ENCODE results near the gene CRISP1. TPM values are rescaled to one million over a fixed set of nuclear protein-coding genes. Genes with fewer than 3 reads are reported as not detected.

The CRISP1 gene
- total and polyA plus RNA-seq, 2 of the 13 experiments (the other 11 are each of a cell fraction or from before 2014, with no cell fraction given), result not detected

DNA sequence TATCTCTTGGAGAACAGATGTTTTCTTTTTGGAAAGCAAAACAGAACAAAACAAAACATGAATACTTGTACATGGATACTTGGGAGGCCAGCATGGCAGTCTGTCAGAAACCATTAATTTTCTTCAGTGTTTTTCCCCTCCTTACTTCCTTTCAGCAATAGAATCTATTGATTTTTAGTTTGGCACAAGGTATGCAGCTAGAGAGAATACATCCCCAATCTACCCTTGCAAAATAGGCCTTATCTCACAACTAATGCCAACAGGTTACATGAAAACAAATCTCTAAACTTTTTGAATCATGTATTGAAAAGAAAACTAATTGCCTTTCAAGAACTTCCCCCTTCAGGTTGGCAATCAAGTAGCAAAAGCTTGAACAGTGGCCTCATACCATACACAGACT is 82.1 kb downstream of the CRISP1 start:
- Histone ChIP-seq H3K9me3 (ENCODE audit: low read length) (no peaks in the 10 kb centered on the region), H3K4me3 (replicated peaks in 1 of 3; ENCODE audit: insufficient read depth in 1 of 3, low read depth in 2 of 3, low read length in 3 of 3) (no peak overlapping the region), H3K27me3 (ENCODE audit: control insufficient read depth in 1 of 2, insufficient read depth in 2 of 2, low read length in 2 of 2) (no peaks in the 10 kb centered on the region; a peak in 1 of 5 replicates), H3K9ac (ENCODE audit: insufficient read depth, low read depth, low read length) (no peak overlapping the region), H3K36me3 (replicated peaks in 1 of 2; ENCODE audit: control insufficient read depth in 1 of 2, insufficient read depth in 2 of 2, low read length in 2 of 2) (no peaks in the 10 kb centered on the region), H3K27ac (ENCODE audit: extremely low read length, insufficient read depth, low read length) (no peak overlapping the region), H3K4me1 (ENCODE audit: insufficient read depth, low read length) (no peaks in the 10 kb centered on the region), H4K20me1 (ENCODE audit: insufficient read depth, low read length) (no peaks in the 10 kb centered on the region), H2AFZ (ENCODE audit: low read length) (no peak overlapping the region), H3K79me2 (ENCODE audit: insufficient read depth, low read length) (no peaks in the 10 kb centered on the region), H3K4me2 (ENCODE audit: low read depth, low read length) (no peak overlapping the region)
- DNase-seq (ENCODE audit: low spot score) (no peak), FAIRE-seq (no peak), ATAC-seq (no peak)
- ChIA-PET POLR2A (no interaction called here), CTCF (ENCODE audit: low intra/inter-chr PET ratio, low total read pairs) (no interaction called here)
- in situ Hi-C loops (cut with HindIII; ENCODE audit: extremely low pct_ligation_motif_present, low pct_unique_long_range_greater_than_20kb) (no loop called here), intact Hi-C loops (cut with micrococcal nuclease; ENCODE audit: unreplicated experiment) (no loop called here)
- BruUV-seq (replicated peaks), result no TSS peak
- TF ChIP-seq REXO4 (CRISPR knock-in tag; IDR thresholded peaks at IDR 0.05; ENCODE audit: borderline replicate concordance) (no peak), ZNF484 (CRISPR knock-in tag; IDR thresholded peaks at IDR 0.05; ENCODE audit: borderline replicate concordance, low read depth) (no peak), MYC (CRISPR knock-in tag; IDR thresholded peaks at IDR 0.05; ENCODE audit: borderline replicate concordance) (no peak), RCOR2 (CRISPR knock-in tag; IDR thresholded peaks at IDR 0.05) (no peak), MEF2D (CRISPR knock-in tag; IDR thresholded peaks at IDR 0.05) (no peak), MIER3 (CRISPR knock-in tag; IDR thresholded peaks at IDR 0.05; ENCODE audit: borderline replicate concordance) (no peak), MIER2 (CRISPR knock-in tag; IDR thresholded peaks at IDR 0.05) (no peak), ZNF615 (CRISPR knock-in tag; IDR thresholded peaks at IDR 0.05; ENCODE audit: borderline replicate concordance) (no peak), TEAD3 (CRISPR knock-in tag; optimal IDR thresholded peaks at IDR 0.05; ENCODE audit: borderline replicate concordance) (no peak), REPIN1 (CRISPR knock-in tag; IDR thresholded peaks at IDR 0.05; ENCODE audit: borderline replicate concordance, low read depth) (no peak)
- TF ChIP-seq, protein P1, sequence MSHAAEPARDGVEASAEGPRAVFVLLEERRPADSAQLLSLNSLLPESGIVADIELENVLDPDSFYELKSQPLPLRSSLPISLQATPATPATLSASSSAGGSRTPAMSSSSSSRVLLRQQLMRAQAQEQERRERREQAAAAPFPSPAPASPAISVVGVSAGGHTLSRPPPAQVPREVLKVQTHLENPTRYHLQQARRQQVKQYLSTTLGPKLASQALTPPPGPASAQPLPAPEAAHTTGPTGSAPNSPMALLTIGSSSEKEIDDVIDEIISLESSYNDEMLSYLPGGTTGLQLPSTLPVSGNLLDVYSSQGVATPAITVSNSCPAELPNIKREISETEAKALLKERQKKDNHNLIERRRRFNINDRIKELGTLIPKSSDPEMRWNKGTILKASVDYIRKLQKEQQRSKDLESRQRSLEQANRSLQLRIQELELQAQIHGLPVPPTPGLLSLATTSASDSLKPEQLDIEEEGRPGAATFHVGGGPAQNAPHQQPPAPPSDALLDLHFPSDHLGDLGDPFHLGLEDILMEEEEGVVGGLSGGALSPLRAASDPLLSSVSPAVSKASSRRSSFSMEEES (CRISPR knock-in tag; IDR thresholded peaks at IDR 0.05), result no peak
- TF ChIP-seq, protein P2, sequence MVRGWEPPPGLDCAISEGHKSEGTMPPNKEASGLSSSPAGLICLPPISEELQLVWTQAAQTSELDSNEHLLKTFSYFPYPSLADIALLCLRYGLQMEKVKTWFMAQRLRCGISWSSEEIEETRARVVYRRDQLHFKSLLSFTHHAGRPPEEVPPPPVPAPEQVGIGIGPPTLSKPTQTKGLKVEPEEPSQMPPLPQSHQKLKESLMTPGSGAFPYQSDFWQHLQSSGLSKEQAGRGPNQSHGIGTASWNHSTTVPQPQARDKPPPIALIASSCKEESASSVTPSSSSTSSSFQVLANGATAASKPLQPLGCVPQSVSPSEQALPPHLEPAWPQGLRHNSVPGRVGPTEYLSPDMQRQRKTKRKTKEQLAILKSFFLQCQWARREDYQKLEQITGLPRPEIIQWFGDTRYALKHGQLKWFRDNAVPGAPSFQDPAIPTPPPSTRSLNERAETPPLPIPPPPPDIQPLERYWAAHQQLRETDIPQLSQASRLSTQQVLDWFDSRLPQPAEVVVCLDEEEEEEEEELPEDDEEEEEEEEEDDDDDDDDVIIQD (CRISPR knock-in tag; IDR thresholded peaks at IDR 0.05; ENCODE audit: low read depth), result no peak

Other genes starting within 250 kb of the CRISP1 start
- not detected in 2 replicates for gene RHAG, start 229.7 kb downstream of the CRISP1 start, total RNA-seq (2016; rRNA removed; fragmentation: Illumina TruSeq; extraction: Trizol)
- not detected in 2 replicates for gene RHAG, start 229.7 kb downstream of the CRISP1 start, polyA plus RNA-seq (2011; rRNA removed)
- gene CRISP2, start 153.0 kb downstream of the CRISP1 start, total RNA-seq (2016; rRNA removed; fragmentation: Illumina TruSeq; extraction: Trizol), result not detected in 2 replicates
- not detected in 2 replicates for gene CRISP2, start 153.0 kb downstream of the CRISP1 start, polyA plus RNA-seq (2011; rRNA removed)
- not detected in 2 replicates for gene CRISP3, start 122.1 kb downstream of the CRISP1 start, total RNA-seq (2016; rRNA removed; fragmentation: Illumina TruSeq; extraction: Trizol)
- not detected in 2 replicates for gene CRISP3, start 122.1 kb downstream of the CRISP1 start, polyA plus RNA-seq (2011; rRNA removed)
- gene PGK2, start 79.2 kb downstream of the CRISP1 start, total RNA-seq (2016; rRNA removed; fragmentation: Illumina TruSeq; extraction: Trizol), result not detected in 2 replicates
- gene PGK2, start 79.2 kb downstream of the CRISP1 start, polyA plus RNA-seq (2011; rRNA removed), result not detected in 2 replicates
- gene DEFB114, start 97.6 kb upstream of the CRISP1 start, total RNA-seq (2016; rRNA removed; fragmentation: Illumina TruSeq; extraction: Trizol), result not detected in 2 replicates
- gene DEFB114, start 97.6 kb upstream of the CRISP1 start, polyA plus RNA-seq (2011; rRNA removed), result not detected in 2 replicates
- gene DEFB113, start 103.1 kb upstream of the CRISP1 start, total RNA-seq (2016; rRNA removed; fragmentation: Illumina TruSeq; extraction: Trizol), result not detected in 2 replicates
- gene DEFB113, start 103.1 kb upstream of the CRISP1 start, polyA plus RNA-seq (2011; rRNA removed), result not detected in 2 replicates
- gene DEFB110, start 155.5 kb upstream of the CRISP1 start, total RNA-seq (2016; rRNA removed; fragmentation: Illumina TruSeq; extraction: Trizol), result not detected in 2 replicates
- gene DEFB110, start 155.5 kb upstream of the CRISP1 start, polyA plus RNA-seq (2011; rRNA removed), result not detected in 2 replicates
- not detected in 2 replicates for gene DEFB112, start 183.4 kb upstream of the CRISP1 start, total RNA-seq (2016; rRNA removed; fragmentation: Illumina TruSeq; extraction: Trizol)
- not detected in 2 replicates for gene DEFB112, start 183.4 kb upstream of the CRISP1 start, polyA plus RNA-seq (2011; rRNA removed)

All from HepG2 (cell line).